ENCODE measurements around the gene MGA.

Gene MGA

DNA sequence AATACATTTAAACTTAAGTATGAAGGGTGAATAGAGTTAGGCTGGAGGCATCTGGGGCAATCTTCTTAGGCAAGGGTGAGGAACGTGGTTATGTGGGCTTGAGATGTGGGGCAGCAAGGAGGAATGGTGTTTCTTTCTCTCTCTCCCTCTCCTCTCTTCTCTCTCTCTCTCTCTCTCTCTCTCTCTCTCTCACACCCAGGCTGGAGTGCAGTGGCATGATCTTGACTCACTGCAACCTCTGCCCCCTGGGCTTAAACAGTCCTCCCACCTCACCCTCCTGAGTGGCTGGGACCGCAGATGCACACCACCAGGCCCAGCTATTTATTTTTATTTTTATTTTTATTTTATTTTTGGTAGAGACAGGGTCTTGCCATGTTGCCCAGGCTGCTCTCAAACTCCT lies 4.0 kb upstream of the MGA start:
- TF ChIP-seq, protein P1, sequence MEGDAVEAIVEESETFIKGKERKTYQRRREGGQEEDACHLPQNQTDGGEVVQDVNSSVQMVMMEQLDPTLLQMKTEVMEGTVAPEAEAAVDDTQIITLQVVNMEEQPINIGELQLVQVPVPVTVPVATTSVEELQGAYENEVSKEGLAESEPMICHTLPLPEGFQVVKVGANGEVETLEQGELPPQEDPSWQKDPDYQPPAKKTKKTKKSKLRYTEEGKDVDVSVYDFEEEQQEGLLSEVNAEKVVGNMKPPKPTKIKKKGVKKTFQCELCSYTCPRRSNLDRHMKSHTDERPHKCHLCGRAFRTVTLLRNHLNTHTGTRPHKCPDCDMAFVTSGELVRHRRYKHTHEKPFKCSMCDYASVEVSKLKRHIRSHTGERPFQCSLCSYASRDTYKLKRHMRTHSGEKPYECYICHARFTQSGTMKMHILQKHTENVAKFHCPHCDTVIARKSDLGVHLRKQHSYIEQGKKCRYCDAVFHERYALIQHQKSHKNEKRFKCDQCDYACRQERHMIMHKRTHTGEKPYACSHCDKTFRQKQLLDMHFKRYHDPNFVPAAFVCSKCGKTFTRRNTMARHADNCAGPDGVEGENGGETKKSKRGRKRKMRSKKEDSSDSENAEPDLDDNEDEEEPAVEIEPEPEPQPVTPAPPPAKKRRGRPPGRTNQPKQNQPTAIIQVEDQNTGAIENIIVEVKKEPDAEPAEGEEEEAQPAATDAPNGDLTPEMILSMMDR (IDR thresholded peaks at IDR 0.05; ENCODE audit: low read length, missing control alignments), result no peak
- no peak overlapping the region for H3K4me3 ChIP-seq (replicated peaks; ENCODE audit: low read depth, low read length)
- DNase-seq (ENCODE audit: low read depth), result no peak

- TF ChIP-seq, protein P1 (IDR thresholded peaks at IDR 0.05; ENCODE audit: low read length, missing control alignments), result no peak
- DNase-seq (ENCODE audit: low read depth), result no peak
- no peak overlapping the region for H3K4me3 ChIP-seq (replicated peaks; ENCODE audit: low read depth, low read length)
Observed at GRCh38 chr15:41658689-41659088, 1.5 kb upstream of the MGA start.

DNA sequence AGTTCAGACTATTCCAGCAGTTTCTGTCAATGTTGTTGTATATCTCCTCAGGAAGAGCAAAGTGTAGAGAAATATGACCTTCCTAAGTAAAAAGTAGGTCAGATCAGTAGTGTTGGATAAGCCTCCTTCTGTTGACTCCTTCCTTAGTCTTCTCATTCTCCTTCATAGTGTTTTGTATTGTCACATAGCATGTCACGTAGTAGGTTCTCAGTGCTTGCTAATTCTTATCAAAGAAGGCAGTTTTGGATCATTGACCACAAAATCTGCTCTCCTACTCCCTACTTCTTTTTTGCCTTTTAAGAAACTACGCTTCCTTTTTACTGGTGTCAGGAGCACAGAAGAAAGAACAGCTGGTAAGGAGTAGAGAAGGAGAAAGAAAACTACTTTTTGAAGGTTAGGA lies 1.0 kb upstream of the MGA start:
- DNase-seq (ENCODE audit: low read depth), result no peak
- TF ChIP-seq, protein P1 (IDR thresholded peaks at IDR 0.05; ENCODE audit: low read length, missing control alignments), result no peak
- no peak overlapping the region for H3K4me3 ChIP-seq (replicated peaks; ENCODE audit: low read depth, low read length)

DNA sequence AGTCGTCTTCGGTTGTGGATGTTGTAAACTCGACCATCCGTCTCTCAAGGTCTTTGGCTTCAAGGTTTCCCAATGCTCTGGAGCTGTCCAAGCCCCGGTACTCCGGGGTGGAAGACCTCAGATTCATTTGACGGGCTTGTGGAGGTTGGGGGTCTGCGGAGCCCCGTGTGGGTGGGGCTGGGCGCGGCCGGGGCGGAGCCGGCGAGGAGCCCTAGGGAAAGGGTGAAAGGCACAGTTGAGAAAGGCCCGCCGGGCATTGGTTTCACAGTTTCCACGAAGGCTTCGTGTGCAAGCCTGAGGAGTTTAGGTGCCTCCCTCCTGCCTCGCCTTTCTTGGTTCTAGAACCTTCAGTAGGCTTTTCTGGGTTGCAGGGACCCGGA lies 360 bp upstream of the MGA start:
- H3K4me3 ChIP-seq (replicated peaks; ENCODE audit: low read depth, low read length), result peak overlapping the region; percentile 66
- no peak for DNase-seq (ENCODE audit: low read depth)
- TF ChIP-seq, protein P1 (IDR thresholded peaks at IDR 0.05; ENCODE audit: low read length, missing control alignments), result no peak

GRCh38 chr15:41661078-41661517 lies 893 bp downstream of the MGA start:
- TF ChIP-seq, protein P1 (IDR thresholded peaks at IDR 0.05; ENCODE audit: low read length, missing control alignments), result no peak
- DNase-seq (ENCODE audit: low read depth), result no peak
- peak overlapping the region; percentile 66 for H3K4me3 ChIP-seq (replicated peaks; ENCODE audit: low read depth, low read length)

GRCh38 chr15:41661518-41662225 lies 1.5 kb downstream of the MGA start:
- H3K4me3 ChIP-seq (replicated peaks; ENCODE audit: low read depth, low read length), result peak overlapping the region; percentile 66
- peak; percentile 80 for DNase-seq (ENCODE audit: low read depth)
- TF ChIP-seq, protein P1 (IDR thresholded peaks at IDR 0.05; ENCODE audit: low read length, missing control alignments), result no peak

- peak; percentile 22 for DNase-seq (ENCODE audit: low read depth)
- no peak overlapping the region for H3K4me3 ChIP-seq (replicated peaks; ENCODE audit: low read depth, low read length)
- TF ChIP-seq, protein P1 (IDR thresholded peaks at IDR 0.05; ENCODE audit: low read length, missing control alignments), result no peak
Observed at GRCh38 chr15:41666353-41666920, 6.2 kb downstream of the MGA start.
